A549 (cell line): ENCODE data around the gene LPCAT1. TPM values are rescaled to one million over a fixed set of nuclear protein-coding genes. Genes with fewer than 3 reads are reported as not detected.

Experiments
- ATAC-seq, 2 experiments: fragments of 200-7000 bp in 1 of 2; fragments of >200 bp in 1 of 2; cut with Nextera tagmentation in 1 of 2; cut with Tn5 transposase in 1 of 2; 3 replicates each; pipeline versions ENCODE4 v1.8.0 to v1.9.1; 2018 to 2020; ENCODE audit warnings: mild to moderate bottlenecking in 1 of 2, moderate library complexity in 1 of 2
- CTCF ChIA-PET: fragments of 300-600 bp; sonication (Branson Sonifier 250); formaldehyde crosslinking; extraction: SDS; loops from one replicate; lab custom pipeline; 2021; ENCODE audit warnings: antibody characterized with exemption, inconsistent platforms; lab: Yijun Ruan, JAX
- POLR2A ChIA-PET: fragments of 350-600 bp; formaldehyde crosslinking; extraction: SDS; loops from one replicate; lab custom pipeline; 2021; ENCODE audit warnings: antibody characterized with exemption, inconsistent platforms; lab: Yijun Ruan, JAX
- DNase-seq, 2 experiments: peaks; one replicate each; pipeline versions ENCODE4 v3.0.0 to v3.0.0-alpha.2; 2011 to 2016; ENCODE audit warnings: low read depth in 1 of 2, low spot score in 1 of 2
- FAIRE-seq: peaks from 2 replicates; lab custom pipeline; 2011; peaks lifted over from hg19 to GRCh38; lab: Jason Lieb, UNC
- H3K27ac ChIP-seq, 2 experiments: fragments of >200 bp; sonication (Bioruptor Twin); formaldehyde crosslinking; 3 replicates each; pipeline ENCODE4 v1.5.1; 2016 to 2017
- H3K4me1 ChIP-seq: fragments of >200 bp; sonication (Bioruptor Twin); formaldehyde crosslinking; 3 replicates; pipeline ENCODE4 v1.6.1; 2016
- H3K4me2 ChIP-seq: fragments of >200 bp; sonication (Bioruptor Twin); formaldehyde crosslinking; 3 replicates; pipeline ENCODE4 v1.6.1; 2016
- H3K4me3 ChIP-seq: fragments of >200 bp; sonication (Bioruptor Twin); formaldehyde crosslinking; 3 replicates; pipeline ENCODE4 v1.5.1; 2016
- H3K9me3 ChIP-seq: fragments of >200 bp; sonication (Bioruptor Twin); formaldehyde crosslinking; 3 replicates; pipeline ENCODE4 v1.6.1; 2016
- CBX2 ChIP-seq: fragments of 200-600 bp; sonication (generic); IDR thresholded peaks from 2 replicates; pipeline ENCODE4 v1.6.1; 2016; ENCODE audit warnings: low read depth, mild to moderate bottlenecking, borderline replicate concordance
- CHD2 ChIP-seq: fragments of 150-350 bp; IDR thresholded peaks from 2 replicates; pipeline ENCODE4 v1.6.1; 2014; ENCODE audit warnings: low read length; ENCODE audit not compliant: partially characterized antibody
- CTCF ChIP-seq: fragments of >200 bp; sonication (Bioruptor Twin); formaldehyde crosslinking; IDR thresholded peaks from 3 replicates; pipeline ENCODE4 v1.5.1; 2016
- FOSL2 ChIP-seq, 2 experiments: fragments of 450-650 bp in 1 of 2; fragments of >200 bp in 1 of 2; sonication (Bioruptor Twin) in 1 of 2; formaldehyde crosslinking; IDR thresholded peaks; 2 replicates each; pipeline versions ENCODE4 v1.5.0 to v1.6.1; 2016 to 2020; ENCODE audit warnings: mild to moderate bottlenecking in 1 of 2, moderate library complexity in 1 of 2
- FOXS1 ChIP-seq: fragments of 250-450 bp; sonication (Bioruptor Pico); IDR thresholded peaks from 2 replicates; pipeline ENCODE4 v1.5.0; 2020; ENCODE audit warnings: mild to moderate bottlenecking, moderate library complexity
- GATA3 ChIP-seq: IDR thresholded peaks from 2 replicates; pipeline ENCODE4 v1.6.1; 2012; ENCODE audit warnings: borderline replicate concordance
- HEYL ChIP-seq: fragments of 250-450 bp; sonication (Bioruptor Pico); IDR thresholded peaks from 2 replicates; pipeline ENCODE4 v1.8.0; 2021; ENCODE audit warnings: mild to moderate bottlenecking, moderate library complexity
- HOXA7 ChIP-seq: fragments of 250-450 bp; sonication (Bioruptor Pico); IDR thresholded peaks from 2 replicates; pipeline ENCODE4 v1.5.0; 2020; ENCODE audit warnings: mild to moderate bottlenecking, moderate library complexity
- HOXB13 ChIP-seq: fragments of 250-450 bp; sonication (Bioruptor Pico); IDR thresholded peaks from 2 replicates; pipeline ENCODE4 v1.5.0; 2020; ENCODE audit warnings: low read depth, mild to moderate bottlenecking, moderate library complexity
- HOXB5 ChIP-seq: fragments of 250-450 bp; sonication (Bioruptor Pico); IDR thresholded peaks from 2 replicates; pipeline ENCODE4 v1.5.0; 2020; ENCODE audit warnings: mild to moderate bottlenecking, moderate library complexity
- KDM1A ChIP-seq: fragments of 200-600 bp; sonication (generic); IDR thresholded peaks from 2 replicates; pipeline ENCODE4 v1.6.1; 2016; ENCODE audit warnings: low read depth, mild to moderate bottlenecking
- MAZ ChIP-seq: fragments of 150-350 bp; IDR thresholded peaks from 2 replicates; pipeline ENCODE4 v1.6.1; 2014; ENCODE audit warnings: antibody characterized with exemption, low read depth, low read length, borderline replicate concordance
- NR3C1 ChIP-seq: fragments of >200 bp; sonication (Bioruptor Twin); formaldehyde crosslinking; IDR thresholded peaks from 3 replicates; pipeline ENCODE4 v1.6.1; 2017
- PHF8 ChIP-seq: fragments of 200-600 bp; sonication (generic); IDR thresholded peaks from 2 replicates; pipeline ENCODE4 v1.6.1; 2016; ENCODE audit warnings: low read depth, mild to moderate bottlenecking, antibody characterized with exemption, moderate library complexity, borderline replicate concordance
- POLR2A ChIP-seq: IDR thresholded peaks from 2 replicates; pipeline ENCODE4 v1.6.1; 2012; ENCODE audit warnings: mild to moderate bottlenecking, low read length
- RARB ChIP-seq: fragments of 250-450 bp; sonication (Bioruptor Pico); IDR thresholded peaks from 2 replicates; pipeline ENCODE4 v1.8.0; 2021; ENCODE audit warnings: mild to moderate bottlenecking, moderate library complexity
- RFX5 ChIP-seq: fragments of 450-650 bp; IDR thresholded peaks from 2 replicates; pipeline ENCODE4 v1.7.1; 2014; ENCODE audit warnings: antibody characterized with exemption, mild to moderate bottlenecking, moderate library complexity
- SMC3 ChIP-seq: fragments of >200 bp; sonication (Bioruptor Twin); formaldehyde crosslinking; IDR thresholded peaks from 3 replicates; pipeline ENCODE4 v1.6.1; 2018; ENCODE audit warnings: inconsistent platforms
- USF2 ChIP-seq: fragments of 450-650 bp; IDR thresholded peaks from 2 replicates; pipeline ENCODE4 v1.6.1; 2014; ENCODE audit warnings: antibody characterized with exemption
- ZFP36 ChIP-seq: fragments of 450-650 bp; IDR thresholded peaks from 2 replicates; pipeline ENCODE4 v1.6.1; 2014; ENCODE audit warnings: borderline replicate concordance; ENCODE audit not compliant: partially characterized antibody
- ZNF302 ChIP-seq: fragments of 250-450 bp; sonication (Bioruptor Pico); IDR thresholded peaks from 2 replicates; pipeline ENCODE4 v1.9.0; 2021; ENCODE audit warnings: inconsistent platforms, mild to moderate bottlenecking, moderate library complexity
- WGBS: methylation state at CpG from one replicate; pipeline ENCODE4 v1.1.6; 2017; ENCODE audit errors: missing lambda C conversion rate; 5-methylcytosine and 5-hydroxymethylcytosine counted together
- polyA plus RNA-seq, 4 experiments: library from polyadenylated mRNA; depleted of rRNA in 3 of 4; stranded (reverse); fragments of >200 nt; fragmentation: RNase III in 1 of 4; extraction: RNeasy Plus Mini Kit Qiagen cat#74134 plus additional on column Dnase treatment in 1 of 4; gene quantifications; 2 replicates in 3 of 4; 3 replicates in 1 of 4; pipeline ENCODE4 v1.2.3, GENCODE V29; 2011 to 2017
- TF ChIP-seq, protein P1 (sequence below): IDR thresholded peaks from 2 replicates; pipeline ENCODE4 v1.6.1; 2012
- TF ChIP-seq, protein P2 (sequence below): IDR thresholded peaks from 2 replicates; pipeline ENCODE4 v1.6.1; 2012; ENCODE audit warnings: low read depth, borderline replicate concordance

The LPCAT1 gene
- polyA plus RNA-seq, 2 of the 4 experiments (the other 2 are of a cell fraction): 22.9 to 74.9 TPM

GRCh38 chr5:1497242-1497777 is 26.4 kb downstream of the LPCAT1 start:
- ATAC-seq: no peak
- CTCF ChIA-PET: interaction anchor here (0.6 to 1.5 kb wide), 3 partner anchors 12 to 117 kb away, joined by 3 to 4 read pairs (median 3); no protein-coding TSS in a partner anchor
- H3K4me3 ChIP-seq: no peak overlapping the region
- H3K27ac ChIP-seq: no peak overlapping the region
- H3K4me2 ChIP-seq: no peak overlapping the region
- 91% methylated on average over 14 of the region's 14 CpGs for WGBS
- no peak for FAIRE-seq
- H3K4me1 ChIP-seq: no peaks in the 10 kb centered on the region
- no peaks in the 10 kb centered on the region for H3K9me3 ChIP-seq
- POLR2A ChIA-PET: no interaction called here
- DNase-seq: no peak
- TF ChIP-seq CTCF: no peak

- no peak for ATAC-seq
- TF ChIP-seq ZFP36 (no peak), USF2 (no peak), NR3C1 (no peak), POLR2A (no peak)
- no peak overlapping the region for H3K27ac ChIP-seq
- 75% methylated on average over 6 of the region's 6 CpGs for WGBS
- H3K4me2 ChIP-seq: no peak overlapping the region
- no peak overlapping the region for H3K4me3 ChIP-seq
- no peaks in the 10 kb centered on the region for H3K9me3 ChIP-seq
- no peak for DNase-seq
- no peak for FAIRE-seq
- ChIA-PET CTCF (interaction anchor here (0.7 kb wide), 1 partner anchor 40 kb away, joined by 3 read pairs; no protein-coding TSS in a partner anchor), POLR2A (no interaction called here)
- no peaks in the 10 kb centered on the region for H3K4me1 ChIP-seq
Observed at GRCh38 chr5:1495525-1495897, 28.2 kb downstream of the LPCAT1 start.

GRCh38 chr5:1494780-1495524 is 28.8 kb downstream of the LPCAT1 start:
- H3K4me2 ChIP-seq: no peak overlapping the region
- CTCF ChIA-PET: interaction anchor here (0.7 kb wide), 1 partner anchor 40 kb away, joined by 3 read pairs; no protein-coding TSS in a partner anchor
- no peak for FAIRE-seq
- no peak overlapping the region for H3K4me3 ChIP-seq
- POLR2A ChIA-PET: no interaction called here
- no peak overlapping the region for H3K27ac ChIP-seq
- no peak for TF ChIP-seq POLR2A
- TF ChIP-seq HOXB13 (CRISPR knock-in tag): no peak
- TF ChIP-seq HOXA7 (CRISPR knock-in tag): no peak
- no peak for TF ChIP-seq CHD2
- ATAC-seq: no peak
- 96% methylated on average over 47 of the region's 50 CpGs for WGBS
- no peaks in the 10 kb centered on the region; the same call in 2 of the 3 replicates for H3K4me1 ChIP-seq
- no peak for DNase-seq
- H3K9me3 ChIP-seq: no peaks in the 10 kb centered on the region

DNA sequence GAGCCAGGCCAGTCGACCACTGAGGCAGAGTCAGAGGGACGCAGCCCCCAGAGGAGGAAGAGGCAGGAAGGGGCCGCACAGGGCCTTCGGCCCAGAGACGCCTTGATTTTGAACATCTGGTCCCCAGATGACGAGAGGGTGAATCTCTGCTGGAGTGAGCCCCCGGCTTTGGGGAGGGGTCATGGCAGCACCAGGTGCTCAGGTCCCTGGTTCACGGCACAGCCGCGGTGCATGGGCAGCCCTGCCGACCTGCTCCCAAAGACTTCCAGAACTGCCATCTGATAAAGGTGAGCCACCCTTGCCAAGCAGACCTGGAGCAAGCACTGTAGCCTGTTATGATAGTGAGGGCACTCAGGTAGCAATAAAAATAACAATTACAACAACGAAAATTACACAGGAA is 29.8 kb downstream of the LPCAT1 start:
- ChIA-PET POLR2A (no interaction called here), CTCF (no interaction called here)
- Histone ChIP-seq H3K4me1 (peaks cover 7% of the 10 kb centered on the region; the same call in 1 of the 3 replicates), H3K27ac (no peak overlapping the region), H3K4me3 (no peak overlapping the region), H3K9me3 (no peaks in the 10 kb centered on the region), H3K4me2 (no peak overlapping the region)
- no peak for FAIRE-seq
- DNase-seq: no peak
- WGBS: 94% methylated on average over 12 of the region's 12 CpGs
- no peak for ATAC-seq
- no peak for TF ChIP-seq RFX5
- TF ChIP-seq SMC3: no peak
- no peak for TF ChIP-seq MAZ
- no peak for TF ChIP-seq RARB (CRISPR knock-in tag)
- no peak for TF ChIP-seq GATA3
- no peak for TF ChIP-seq FOXS1 (CRISPR knock-in tag)
- no peak for TF ChIP-seq PHF8
- no peak for TF ChIP-seq FOSL2 (IDR thresholded peaks at IDR 0.05)
- no peak for TF ChIP-seq FOSL2 (CRISPR knock-in tag; IDR thresholded peaks at IDR 0.05)
- no peak for TF ChIP-seq CBX2
- TF ChIP-seq, protein P1, sequence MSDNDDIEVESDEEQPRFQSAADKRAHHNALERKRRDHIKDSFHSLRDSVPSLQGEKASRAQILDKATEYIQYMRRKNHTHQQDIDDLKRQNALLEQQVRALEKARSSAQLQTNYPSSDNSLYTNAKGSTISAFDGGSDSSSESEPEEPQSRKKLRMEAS: no peak
- TF ChIP-seq KDM1A: no peak
- no peak for TF ChIP-seq CTCF
- TF ChIP-seq ZNF302: no peak
- TF ChIP-seq, protein P2, sequence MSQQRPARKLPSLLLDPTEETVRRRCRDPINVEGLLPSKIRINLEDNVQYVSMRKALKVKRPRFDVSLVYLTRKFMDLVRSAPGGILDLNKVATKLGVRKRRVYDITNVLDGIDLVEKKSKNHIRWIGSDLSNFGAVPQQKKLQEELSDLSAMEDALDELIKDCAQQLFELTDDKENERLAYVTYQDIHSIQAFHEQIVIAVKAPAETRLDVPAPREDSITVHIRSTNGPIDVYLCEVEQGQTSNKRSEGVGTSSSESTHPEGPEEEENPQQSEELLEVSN: no peak
- TF ChIP-seq HOXB5 (CRISPR knock-in tag): no peak
- TF ChIP-seq ZFP36: no peak
- TF ChIP-seq HEYL (CRISPR knock-in tag): no peak
